GM23338 (cell line): Measurements from ENCODE around the gene LARGE1. TPM values are rescaled to one million over a fixed set of nuclear protein-coding genes. Genes with fewer than 3 reads are reported as not detected.

Experiments used
- ATAC-seq: fragments of 200-7000 bp; cut with Tn5 transposase; 3 replicates; pipeline ENCODE4 v1.9.1; 2020
- DNase-seq: peaks from one replicate; pipeline ENCODE4 v3.0.0-alpha.2; 2015; ENCODE audit warnings: low spot score
- H2AFZ ChIP-seq: fragments of 200-600 bp; sonication (generic); 2 replicates; pipeline ENCODE4 v1.8.0; 2016; ENCODE audit warnings: antibody characterized with exemption, mild to moderate bottlenecking, moderate library complexity
- H3F3A ChIP-seq: fragments of 200-600 bp; sonication (generic); replicated peaks from 2 replicates; pipeline ENCODE4 v1.8.0; 2017; ENCODE audit warnings: antibody characterized with exemption, mixed run types, low read depth
- H3K27ac ChIP-seq: fragments of 200-600 bp; sonication (generic); 2 replicates; pipeline ENCODE4 v1.6.1; 2016; ENCODE audit warnings: low read depth
- H3K27me3 ChIP-seq: fragments of 200-600 bp; sonication (generic); 2 replicates; pipeline ENCODE4 v1.8.0; 2016; ENCODE audit warnings: mild to moderate bottlenecking, mixed run types, moderate library complexity; ENCODE audit not compliant: insufficient read depth
- H3K36me3 ChIP-seq: fragments of 200-600 bp; sonication (generic); 2 replicates; pipeline ENCODE4 v1.8.0; 2016; ENCODE audit warnings: mild to moderate bottlenecking; ENCODE audit not compliant: insufficient read depth
- H3K4me1 ChIP-seq: fragments of 200-600 bp; sonication (generic); 2 replicates; pipeline ENCODE4 v1.8.0; 2016; ENCODE audit warnings: mild to moderate bottlenecking, moderate library complexity; ENCODE audit not compliant: insufficient read depth
- H3K4me2 ChIP-seq: fragments of 200-600 bp; sonication (generic); 2 replicates; pipeline ENCODE4 v1.7.1; 2017; ENCODE audit warnings: mixed run types
- H3K4me3 ChIP-seq: fragments of 200-600 bp; sonication (generic); 2 replicates; pipeline ENCODE4 v1.6.1; 2016; ENCODE audit warnings: mixed run types
- H3K79me2 ChIP-seq: fragments of 200-600 bp; sonication (generic); replicated peaks from 2 replicates; pipeline ENCODE4 v1.8.0; 2017; ENCODE audit warnings: mild to moderate bottlenecking; ENCODE audit not compliant: insufficient read depth
- H3K9me2 ChIP-seq: fragments of 200-600 bp; sonication (generic); 2 replicates; pipeline ENCODE4 v1.8.0; 2017; ENCODE audit not compliant: insufficient read depth
- H4K20me1 ChIP-seq: fragments of 200-600 bp; sonication (generic); replicated peaks from 2 replicates; pipeline ENCODE4 v1.8.0; 2017; ENCODE audit warnings: mild to moderate bottlenecking; ENCODE audit not compliant: insufficient read depth
- H3K27ac Mint-ChIP-seq: 2 replicates; pipeline ENCODE4 v1.8.0; 2020; ENCODE audit warnings: inconsistent platforms, mild to moderate bottlenecking, moderate library complexity, mixed read lengths
- H3K27me3 Mint-ChIP-seq: 3 replicates; pipeline ENCODE4 v1.8.0; 2022; ENCODE audit warnings: low read depth, mild to moderate bottlenecking, moderate library complexity, mixed read lengths, inconsistent platforms; ENCODE audit not compliant: insufficient read depth, poor library complexity
- H3K36me3 Mint-ChIP-seq: 3 replicates; pipeline ENCODE4 v1.8.0; 2021; ENCODE audit warnings: low read depth, mild to moderate bottlenecking, inconsistent platforms, moderate library complexity, mixed read lengths
- H3K4me1 Mint-ChIP-seq: 3 replicates; pipeline ENCODE4 v1.8.0; 2020; ENCODE audit warnings: mild to moderate bottlenecking, inconsistent platforms, mixed read lengths
- H3K4me3 Mint-ChIP-seq: 3 replicates; pipeline ENCODE4 v1.8.0; 2021; ENCODE audit warnings: moderate library complexity, mild to moderate bottlenecking, inconsistent platforms, mixed read lengths
- H3K9me3 Mint-ChIP-seq: 3 replicates; pipeline ENCODE4 v1.8.0; 2020; ENCODE audit warnings: moderate library complexity, mild to moderate bottlenecking, inconsistent platforms, mixed read lengths
- CREB1 ChIP-seq: fragments of 250-450 bp; sonication (Bioruptor Pico); IDR thresholded peaks from 2 replicates; pipeline ENCODE4 v1.5.0; 2020; ENCODE audit warnings: low read depth, mild to moderate bottlenecking, moderate library complexity
- ETS1 ChIP-seq: IDR thresholded peaks from 2 replicates; pipeline ENCODE4 v1.6.1; 2016; ENCODE audit warnings: antibody characterized with exemption
- EZH2phosphoT487 ChIP-seq: fragments of 200-600 bp; sonication (generic); IDR thresholded peaks from one replicate; pipeline ENCODE4 v1.8.1; 2018; ENCODE audit warnings: antibody characterized with exemption; ENCODE audit not compliant: unreplicated experiment
- STAT1 ChIP-seq: IDR thresholded peaks from one replicate; pipeline ENCODE4 v1.6.1; 2016; ENCODE audit warnings: antibody characterized with exemption; ENCODE audit not compliant: unreplicated experiment
- ZNF331 ChIP-seq: fragments of 250-450 bp; sonication (Bioruptor Pico); IDR thresholded peaks from 2 replicates; pipeline ENCODE4 v1.5.0; 2020; ENCODE audit warnings: low read depth, mild to moderate bottlenecking, moderate library complexity
- polyA plus RNA-seq: library from polyadenylated mRNA; unstranded; fragments of >200 nt; fragmentation: Nextera tagmentation; extraction: Ambion mirVana; gene quantifications from 2 replicates; pipeline ENCODE4 v1.2.1, GENCODE V29; 2016
- total RNA-seq: library from RNA; depleted of rRNA; stranded (reverse); fragments of >200 nt; shearing (Covaris generic); gene quantifications from 2 replicates; pipeline ENCODE4 v1.2.3, GENCODE V29; 2014
- TF ChIP-seq, protein P1 (sequence below): fragments of 250-450 bp; sonication (Bioruptor Pico); IDR thresholded peaks from 2 replicates; pipeline ENCODE4 v1.5.0; 2020; ENCODE audit warnings: mild to moderate bottlenecking, moderate library complexity
- TF ChIP-seq, protein P2 (sequence below), 2 experiments: fragments of 200-600 bp in 1 of 2; sonication (generic) in 1 of 2; conservative IDR thresholded peaks; 2 replicates each; pipeline versions ENCODE4 v1.5.1 to v1.6.1; 2016 to 2017; ENCODE audit warnings: antibody characterized with exemption in 2 of 2, low read depth in 2 of 2, mild to moderate bottlenecking in 2 of 2, moderate library complexity in 1 of 2

LARGE1 gene
- total and polyA plus RNA-seq, 2 experiments from 2014 or later: 12.8 to 75.6 TPM

DNA sequence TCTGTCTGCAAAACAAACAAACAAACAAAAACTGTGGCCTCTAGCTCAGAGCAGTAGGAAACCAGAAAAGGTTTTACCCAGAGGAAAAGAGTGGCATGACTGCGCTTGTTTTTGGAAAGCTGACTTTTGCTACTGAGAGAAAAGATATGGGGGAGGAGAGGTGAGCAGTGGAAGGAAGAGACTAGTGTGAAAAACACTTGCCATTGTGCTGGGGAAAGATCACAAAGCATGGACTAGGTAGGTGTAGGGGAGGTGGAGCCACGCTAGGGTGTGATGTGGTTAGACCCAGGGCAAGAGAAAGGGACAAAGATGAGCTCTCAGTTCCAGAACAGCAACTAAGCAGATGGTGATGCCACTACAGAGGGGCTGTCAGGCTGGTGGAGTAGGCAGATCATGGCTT, 319.2 kb downstream of the LARGE1 start (continued):
- TF ChIP-seq, protein P1, sequence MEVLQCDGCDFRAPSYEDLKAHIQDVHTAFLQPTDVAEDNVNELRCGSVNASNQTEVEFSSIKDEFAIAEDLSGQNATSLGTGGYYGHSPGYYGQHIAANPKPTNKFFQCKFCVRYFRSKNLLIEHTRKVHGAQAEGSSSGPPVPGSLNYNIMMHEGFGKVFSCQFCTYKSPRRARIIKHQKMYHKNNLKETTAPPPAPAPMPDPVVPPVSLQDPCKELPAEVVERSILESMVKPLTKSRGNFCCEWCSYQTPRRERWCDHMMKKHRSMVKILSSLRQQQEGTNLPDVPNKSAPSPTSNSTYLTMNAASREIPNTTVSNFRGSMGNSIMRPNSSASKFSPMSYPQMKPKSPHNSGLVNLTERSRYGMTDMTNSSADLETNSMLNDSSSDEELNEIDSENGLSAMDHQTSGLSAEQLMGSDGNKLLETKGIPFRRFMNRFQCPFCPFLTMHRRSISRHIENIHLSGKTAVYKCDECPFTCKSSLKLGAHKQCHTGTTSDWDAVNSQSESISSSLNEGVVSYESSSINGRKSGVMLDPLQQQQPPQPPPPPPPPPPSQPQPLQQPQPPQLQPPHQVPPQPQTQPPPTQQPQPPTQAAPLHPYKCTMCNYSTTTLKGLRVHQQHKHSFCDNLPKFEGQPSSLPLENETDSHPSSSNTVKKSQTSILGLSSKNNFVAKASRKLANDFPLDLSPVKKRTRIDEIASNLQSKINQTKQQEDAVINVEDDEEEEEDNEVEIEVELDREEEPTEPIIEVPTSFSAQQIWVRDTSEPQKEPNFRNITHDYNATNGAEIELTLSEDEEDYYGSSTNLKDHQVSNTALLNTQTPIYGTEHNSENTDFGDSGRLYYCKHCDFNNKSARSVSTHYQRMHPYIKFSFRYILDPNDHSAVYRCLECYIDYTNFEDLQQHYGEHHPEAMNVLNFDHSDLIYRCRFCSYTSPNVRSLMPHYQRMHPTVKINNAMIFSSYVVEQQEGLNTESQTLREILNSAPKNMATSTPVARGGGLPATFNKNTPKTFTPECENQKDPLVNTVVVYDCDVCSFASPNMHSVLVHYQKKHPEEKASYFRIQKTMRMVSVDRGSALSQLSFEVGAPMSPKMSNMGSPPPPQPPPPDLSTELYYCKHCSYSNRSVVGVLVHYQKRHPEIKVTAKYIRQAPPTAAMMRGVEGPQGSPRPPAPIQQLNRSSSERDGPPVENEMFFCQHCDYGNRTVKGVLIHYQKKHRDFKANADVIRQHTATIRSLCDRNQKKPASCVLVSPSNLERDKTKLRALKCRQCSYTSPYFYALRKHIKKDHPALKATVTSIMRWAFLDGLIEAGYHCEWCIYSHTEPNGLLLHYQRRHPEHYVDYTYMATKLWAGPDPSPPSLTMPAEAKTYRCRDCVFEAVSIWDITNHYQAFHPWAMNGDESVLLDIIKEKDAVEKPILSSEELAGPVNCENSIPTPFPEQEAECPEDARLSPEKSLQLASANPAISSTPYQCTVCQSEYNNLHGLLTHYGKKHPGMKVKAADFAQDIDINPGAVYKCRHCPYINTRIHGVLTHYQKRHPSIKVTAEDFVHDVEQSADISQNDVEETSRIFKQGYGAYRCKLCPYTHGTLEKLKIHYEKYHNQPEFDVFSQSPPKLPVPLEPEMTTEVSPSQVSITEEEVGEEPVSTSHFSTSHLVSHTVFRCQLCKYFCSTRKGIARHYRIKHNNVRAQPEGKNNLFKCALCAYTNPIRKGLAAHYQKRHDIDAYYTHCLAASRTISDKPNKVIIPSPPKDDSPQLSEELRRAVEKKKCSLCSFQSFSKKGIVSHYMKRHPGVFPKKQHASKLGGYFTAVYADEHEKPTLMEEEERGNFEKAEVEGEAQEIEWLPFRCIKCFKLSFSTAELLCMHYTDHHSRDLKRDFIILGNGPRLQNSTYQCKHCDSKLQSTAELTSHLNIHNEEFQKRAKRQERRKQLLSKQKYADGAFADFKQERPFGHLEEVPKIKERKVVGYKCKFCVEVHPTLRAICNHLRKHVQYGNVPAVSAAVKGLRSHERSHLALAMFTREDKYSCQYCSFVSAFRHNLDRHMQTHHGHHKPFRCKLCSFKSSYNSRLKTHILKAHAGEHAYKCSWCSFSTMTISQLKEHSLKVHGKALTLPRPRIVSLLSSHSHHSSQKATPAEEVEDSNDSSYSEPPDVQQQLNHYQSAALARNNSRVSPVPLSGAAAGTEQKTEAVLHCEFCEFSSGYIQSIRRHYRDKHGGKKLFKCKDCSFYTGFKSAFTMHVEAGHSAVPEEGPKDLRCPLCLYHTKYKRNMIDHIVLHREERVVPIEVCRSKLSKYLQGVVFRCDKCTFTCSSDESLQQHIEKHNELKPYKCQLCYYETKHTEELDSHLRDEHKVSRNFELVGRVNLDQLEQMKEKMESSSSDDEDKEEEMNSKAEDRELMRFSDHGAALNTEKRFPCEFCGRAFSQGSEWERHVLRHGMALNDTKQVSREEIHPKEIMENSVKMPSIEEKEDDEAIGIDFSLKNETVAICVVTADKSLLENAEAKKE: no peak
- TF ChIP-seq, protein P2, sequence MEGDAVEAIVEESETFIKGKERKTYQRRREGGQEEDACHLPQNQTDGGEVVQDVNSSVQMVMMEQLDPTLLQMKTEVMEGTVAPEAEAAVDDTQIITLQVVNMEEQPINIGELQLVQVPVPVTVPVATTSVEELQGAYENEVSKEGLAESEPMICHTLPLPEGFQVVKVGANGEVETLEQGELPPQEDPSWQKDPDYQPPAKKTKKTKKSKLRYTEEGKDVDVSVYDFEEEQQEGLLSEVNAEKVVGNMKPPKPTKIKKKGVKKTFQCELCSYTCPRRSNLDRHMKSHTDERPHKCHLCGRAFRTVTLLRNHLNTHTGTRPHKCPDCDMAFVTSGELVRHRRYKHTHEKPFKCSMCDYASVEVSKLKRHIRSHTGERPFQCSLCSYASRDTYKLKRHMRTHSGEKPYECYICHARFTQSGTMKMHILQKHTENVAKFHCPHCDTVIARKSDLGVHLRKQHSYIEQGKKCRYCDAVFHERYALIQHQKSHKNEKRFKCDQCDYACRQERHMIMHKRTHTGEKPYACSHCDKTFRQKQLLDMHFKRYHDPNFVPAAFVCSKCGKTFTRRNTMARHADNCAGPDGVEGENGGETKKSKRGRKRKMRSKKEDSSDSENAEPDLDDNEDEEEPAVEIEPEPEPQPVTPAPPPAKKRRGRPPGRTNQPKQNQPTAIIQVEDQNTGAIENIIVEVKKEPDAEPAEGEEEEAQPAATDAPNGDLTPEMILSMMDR (conservative IDR thresholded peaks at IDR 0.05; ENCODE audit: low read depth in 2 of 2): no peak
- TF ChIP-seq STAT1: no peak

DNA sequence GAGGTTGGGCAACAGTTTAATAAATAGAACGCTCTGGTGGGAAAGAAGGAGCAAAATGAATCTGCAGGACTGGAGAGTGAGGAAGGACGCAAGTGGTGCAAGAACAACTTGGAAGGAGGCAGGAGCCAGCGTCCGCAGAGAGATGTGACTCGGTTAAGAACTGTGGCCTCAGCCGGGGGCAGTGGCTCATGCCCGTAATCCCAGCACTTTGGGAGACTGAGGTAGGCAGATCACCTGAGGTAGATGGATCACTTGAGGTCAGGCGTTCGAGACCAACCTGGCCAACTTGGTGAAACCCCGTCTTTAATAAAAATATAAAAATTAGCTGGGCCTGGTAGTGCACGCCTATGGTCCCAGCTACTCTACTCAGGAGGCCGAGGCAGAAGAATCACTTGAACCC, 319.7 kb downstream of the LARGE1 start:
- Histone ChIP-seq H3K4me1 (no peaks in the 10 kb centered on the region), H4K20me1 (peaks cover 36% of the 10 kb centered on the region), H3K4me3 (no peak overlapping the region), H3K27me3 (no peaks in the 10 kb centered on the region), H2AFZ (no peak overlapping the region), H3K27ac (no peak overlapping the region), H3F3A (no peaks in the 10 kb centered on the region), H3K36me3 (no peaks in the 10 kb centered on the region; the same call in none of the 2 replicates), H3K79me2 (peaks cover 4% of the 10 kb centered on the region; the same call in 1 of the 2 replicates), H3K9me2 (no peaks in the 10 kb centered on the region), H3K4me2 (no peak overlapping the region)
- ATAC-seq (no peak), DNase-seq (no peak)
- peaks cover 4% of the 10 kb centered on the region for H3K27me3 Mint-ChIP-seq
- H3K27ac Mint-ChIP-seq: no peak overlapping the region
- H3K36me3 Mint-ChIP-seq: peaks cover 49% of the 10 kb centered on the region
- H3K4me1 Mint-ChIP-seq: peaks cover 9% of the 10 kb centered on the region; the same call in 2 of the 3 replicates
- no peaks in the 10 kb centered on the region for H3K9me3 Mint-ChIP-seq
- H3K4me3 Mint-ChIP-seq: no peak overlapping the region
- TF ChIP-seq ETS1 (no peak), CREB1 (CRISPR knock-in tag) (no peak), EZH2phosphoT487 (no peak), ZNF331 (CRISPR knock-in tag) (no peak)
- TF ChIP-seq, protein P1: no peak
